ENCODE results near the gene DIO2.

- TF ChIP-seq, protein P1, sequence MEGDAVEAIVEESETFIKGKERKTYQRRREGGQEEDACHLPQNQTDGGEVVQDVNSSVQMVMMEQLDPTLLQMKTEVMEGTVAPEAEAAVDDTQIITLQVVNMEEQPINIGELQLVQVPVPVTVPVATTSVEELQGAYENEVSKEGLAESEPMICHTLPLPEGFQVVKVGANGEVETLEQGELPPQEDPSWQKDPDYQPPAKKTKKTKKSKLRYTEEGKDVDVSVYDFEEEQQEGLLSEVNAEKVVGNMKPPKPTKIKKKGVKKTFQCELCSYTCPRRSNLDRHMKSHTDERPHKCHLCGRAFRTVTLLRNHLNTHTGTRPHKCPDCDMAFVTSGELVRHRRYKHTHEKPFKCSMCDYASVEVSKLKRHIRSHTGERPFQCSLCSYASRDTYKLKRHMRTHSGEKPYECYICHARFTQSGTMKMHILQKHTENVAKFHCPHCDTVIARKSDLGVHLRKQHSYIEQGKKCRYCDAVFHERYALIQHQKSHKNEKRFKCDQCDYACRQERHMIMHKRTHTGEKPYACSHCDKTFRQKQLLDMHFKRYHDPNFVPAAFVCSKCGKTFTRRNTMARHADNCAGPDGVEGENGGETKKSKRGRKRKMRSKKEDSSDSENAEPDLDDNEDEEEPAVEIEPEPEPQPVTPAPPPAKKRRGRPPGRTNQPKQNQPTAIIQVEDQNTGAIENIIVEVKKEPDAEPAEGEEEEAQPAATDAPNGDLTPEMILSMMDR (IDR thresholded peaks at IDR 0.05), result no peak
- TF ChIP-seq JUND (IDR thresholded peaks at IDR 0.05) (no peak), TAF1 (IDR thresholded peaks at IDR 0.05; ENCODE audit: borderline replicate concordance, low read depth, low read length) (no peak), POLR2AphosphoS5 (IDR thresholded peaks at IDR 0.05; ENCODE audit: low read depth, low read length) (no peak), EZH2phosphoT487 (IDR thresholded peaks at IDR 0.05; ENCODE audit: borderline replicate concordance, low read depth) (no peak), REST (IDR thresholded peaks at IDR 0.05; ENCODE audit: low read depth, low read length) (no peak), TEAD4 (IDR thresholded peaks at IDR 0.05; ENCODE audit: borderline replicate concordance, insufficient read depth) (no peak), SMC3 (IDR thresholded peaks at IDR 0.05; ENCODE audit: low read depth, low read length) (no peak), RFX5 (IDR thresholded peaks at IDR 0.05; ENCODE audit: low read length) (no peak)
- TF ChIP-seq, protein P2, sequence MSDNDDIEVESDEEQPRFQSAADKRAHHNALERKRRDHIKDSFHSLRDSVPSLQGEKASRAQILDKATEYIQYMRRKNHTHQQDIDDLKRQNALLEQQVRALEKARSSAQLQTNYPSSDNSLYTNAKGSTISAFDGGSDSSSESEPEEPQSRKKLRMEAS (IDR thresholded peaks at IDR 0.05; ENCODE audit: low read depth), result no peak
Measured at GRCh38 chr14:80188571-80188970, 22.7 kb downstream of the DIO2 start.

All from SK-N-SH (cell line).